WTC11 (cell line): ENCODE measurements around the gene NBEA. TPM values are rescaled to one million over a fixed set of nuclear protein-coding genes. Genes with fewer than 3 reads are reported as not detected.
"Not testable (repeated sequence)": the region's sequence is repeated elsewhere in the genome, so short reads cannot be mapped to it uniquely, and the experiment has no call there.

Experiments
- ATAC-seq: fragments of 200-7000 bp; cut with Tn5 transposase; 2 replicates; pipeline ENCODE4 v1.10.0; 2021; ENCODE audit warnings: mild to moderate bottlenecking, moderate library complexity
- CTCF ChIA-PET: fragments of 300-600 bp; sonication (Branson Sonifier 250); formaldehyde crosslinking; loops from one replicate; lab custom pipeline; 2021; ENCODE audit warnings: antibody characterized with exemption; lab: Charles Lee
- POLR2A ChIA-PET: fragments of 350-600 bp; sonication (Branson Sonifier 250); formaldehyde crosslinking; loops from one replicate; lab custom pipeline; 2021; ENCODE audit warnings: antibody characterized with exemption; lab: Charles Lee
- DNase-seq: peaks from one replicate; pipeline ENCODE4 v3.0.0; 2021; ENCODE audit warnings: low spot score
- H3K27ac Mint-ChIP-seq: 2 replicates; pipeline ENCODE4 v1.8.0; 2021; ENCODE audit warnings: mixed read lengths
- H3K27me3 Mint-ChIP-seq: 2 replicates; pipeline ENCODE4 v1.8.0; 2021; ENCODE audit warnings: low read depth, mild to moderate bottlenecking, moderate library complexity, mixed read lengths
- H3K36me3 Mint-ChIP-seq: 2 replicates; pipeline ENCODE4 v1.8.0; 2021; ENCODE audit warnings: mixed read lengths
- H3K4me1 Mint-ChIP-seq: 2 replicates; pipeline ENCODE4 v1.8.0; 2022; ENCODE audit warnings: mixed read lengths
- H3K4me3 Mint-ChIP-seq: 2 replicates; pipeline ENCODE4 v1.8.0; 2021; ENCODE audit warnings: mild to moderate bottlenecking, moderate library complexity, mixed read lengths
- H3K9me3 Mint-ChIP-seq: 2 replicates; pipeline ENCODE4 v1.8.0; 2021; ENCODE audit warnings: mixed read lengths
- ATF1 ChIP-seq: sonication (generic); formaldehyde crosslinking; IDR thresholded peaks from 2 replicates; pipeline ENCODE4 v1.8.1; 2023; ENCODE audit warnings: mild to moderate bottlenecking, moderate library complexity, missing genetic modification reagents
- ATF6 ChIP-seq: sonication (generic); formaldehyde crosslinking; IDR thresholded peaks from 2 replicates; pipeline ENCODE4 v1.8.1; 2023; ENCODE audit warnings: mild to moderate bottlenecking, missing genetic modification reagents
- ELF4 ChIP-seq: sonication (generic); formaldehyde crosslinking; IDR thresholded peaks from 2 replicates; pipeline ENCODE4 v1.8.1; 2022; ENCODE audit warnings: low read depth, mild to moderate bottlenecking, moderate library complexity, missing genetic modification reagents
- ESRRA ChIP-seq: sonication (generic); formaldehyde crosslinking; IDR thresholded peaks from 2 replicates; pipeline ENCODE4 v1.8.1; 2022; ENCODE audit warnings: mild to moderate bottlenecking, missing genetic modification reagents, borderline replicate concordance
- FOXK1 ChIP-seq: sonication (generic); formaldehyde crosslinking; IDR thresholded peaks from 2 replicates; pipeline ENCODE4 v1.8.0; 2022; ENCODE audit warnings: mild to moderate bottlenecking, moderate library complexity, missing genetic modification reagents
- GABPB1 ChIP-seq: sonication (generic); formaldehyde crosslinking; IDR thresholded peaks from 2 replicates; pipeline ENCODE4 v1.8.1; 2023; ENCODE audit warnings: mild to moderate bottlenecking, missing genetic modification reagents
- GRHL2 ChIP-seq: fragments of 250-450 bp; sonication (Bioruptor Pico); IDR thresholded peaks from 2 replicates; pipeline ENCODE4 v1.8.0; 2022; ENCODE audit warnings: mild to moderate bottlenecking, moderate library complexity; ENCODE audit not compliant: insufficient replicate concordance, severe bottlenecking
- IRF1 ChIP-seq: sonication (generic); formaldehyde crosslinking; IDR thresholded peaks from 2 replicates; pipeline ENCODE4 v1.8.0; 2023; ENCODE audit warnings: missing genetic modification reagents
- MXD4 ChIP-seq: fragments of 250-450 bp; sonication (Bioruptor Pico); IDR thresholded peaks from 2 replicates; pipeline ENCODE4 v1.8.0; 2021; ENCODE audit warnings: mild to moderate bottlenecking, moderate library complexity, borderline replicate concordance
- NR3C1 ChIP-seq: sonication (generic); formaldehyde crosslinking; conservative IDR thresholded peaks from 2 replicates; pipeline ENCODE4 v1.8.1; 2023; ENCODE audit warnings: low read depth, mild to moderate bottlenecking, missing genetic modification reagents
- TP53 ChIP-seq: sonication (generic); formaldehyde crosslinking; IDR thresholded peaks from 2 replicates; pipeline ENCODE4 v1.8.1; 2023; ENCODE audit warnings: mild to moderate bottlenecking, missing genetic modification reagents
- ZNF138 ChIP-seq: sonication (generic); formaldehyde crosslinking; conservative IDR thresholded peaks from 2 replicates; pipeline ENCODE4 v1.8.1; 2022; ENCODE audit warnings: mild to moderate bottlenecking, moderate library complexity, missing genetic modification reagents
- total RNA-seq: library from RNA; stranded (reverse); gene quantifications from 3 replicates; pipeline ENCODE4 v1.2.3, GENCODE V29; 2021
- TF ChIP-seq, protein P1 (sequence below): sonication (generic); formaldehyde crosslinking; IDR thresholded peaks from 2 replicates; pipeline ENCODE4 v1.8.1; 2023; ENCODE audit warnings: mild to moderate bottlenecking, missing genetic modification reagents, moderate library complexity
- TF ChIP-seq, protein P2 (sequence below): sonication (generic); formaldehyde crosslinking; IDR thresholded peaks from 2 replicates; pipeline ENCODE4 v1.8.0; 2023; ENCODE audit warnings: mild to moderate bottlenecking, missing genetic modification reagents
- TF ChIP-seq, protein P3 (sequence below): sonication (generic); formaldehyde crosslinking; IDR thresholded peaks from 2 replicates; pipeline ENCODE4 v1.8.0; 2022; ENCODE audit warnings: missing genetic modification reagents

Gene NBEA
- total RNA-seq, 1 experiment from 2014 or later: 20.9 TPM

DNA sequence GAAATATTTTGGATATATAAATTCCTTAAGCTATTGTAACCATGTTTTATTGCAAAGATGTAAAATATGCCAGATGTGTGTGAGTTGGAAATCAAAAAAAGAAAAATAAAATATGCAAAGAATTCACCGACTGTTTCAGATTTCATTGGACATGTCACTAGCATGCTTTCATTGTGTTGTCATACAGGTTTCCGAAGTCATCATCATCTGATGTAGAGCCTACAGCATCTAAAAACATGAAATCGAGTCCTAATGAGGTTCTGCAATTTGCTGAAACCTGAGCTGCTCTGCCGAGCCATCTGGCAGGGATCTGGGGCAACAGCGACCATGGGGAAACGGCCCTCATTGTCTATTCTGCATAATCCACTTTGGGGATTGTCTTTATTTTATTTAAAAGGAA, 730.5 kb downstream of the NBEA start (continued):
- TF ChIP-seq, protein P1, sequence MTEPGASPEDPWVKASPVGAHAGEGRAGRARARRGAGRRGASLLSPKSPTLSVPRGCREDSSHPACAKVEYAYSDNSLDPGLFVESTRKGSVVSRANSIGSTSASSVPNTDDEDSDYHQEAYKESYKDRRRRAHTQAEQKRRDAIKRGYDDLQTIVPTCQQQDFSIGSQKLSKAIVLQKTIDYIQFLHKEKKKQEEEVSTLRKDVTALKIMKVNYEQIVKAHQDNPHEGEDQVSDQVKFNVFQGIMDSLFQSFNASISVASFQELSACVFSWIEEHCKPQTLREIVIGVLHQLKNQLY: no peak
- TF ChIP-seq MXD4 (CRISPR knock-in tag) (no peak), ATF6 (CRISPR knock-in tag) (no peak), NR3C1 (CRISPR knock-in tag) (no peak), GRHL2 (CRISPR knock-in tag) (no peak), ESRRA (CRISPR knock-in tag) (no peak), GABPB1 (no peak), IRF1 (no peak), ELF4 (CRISPR knock-in tag) (no peak), ATF1 (CRISPR knock-in tag) (no peak)
- TF ChIP-seq, protein P2, sequence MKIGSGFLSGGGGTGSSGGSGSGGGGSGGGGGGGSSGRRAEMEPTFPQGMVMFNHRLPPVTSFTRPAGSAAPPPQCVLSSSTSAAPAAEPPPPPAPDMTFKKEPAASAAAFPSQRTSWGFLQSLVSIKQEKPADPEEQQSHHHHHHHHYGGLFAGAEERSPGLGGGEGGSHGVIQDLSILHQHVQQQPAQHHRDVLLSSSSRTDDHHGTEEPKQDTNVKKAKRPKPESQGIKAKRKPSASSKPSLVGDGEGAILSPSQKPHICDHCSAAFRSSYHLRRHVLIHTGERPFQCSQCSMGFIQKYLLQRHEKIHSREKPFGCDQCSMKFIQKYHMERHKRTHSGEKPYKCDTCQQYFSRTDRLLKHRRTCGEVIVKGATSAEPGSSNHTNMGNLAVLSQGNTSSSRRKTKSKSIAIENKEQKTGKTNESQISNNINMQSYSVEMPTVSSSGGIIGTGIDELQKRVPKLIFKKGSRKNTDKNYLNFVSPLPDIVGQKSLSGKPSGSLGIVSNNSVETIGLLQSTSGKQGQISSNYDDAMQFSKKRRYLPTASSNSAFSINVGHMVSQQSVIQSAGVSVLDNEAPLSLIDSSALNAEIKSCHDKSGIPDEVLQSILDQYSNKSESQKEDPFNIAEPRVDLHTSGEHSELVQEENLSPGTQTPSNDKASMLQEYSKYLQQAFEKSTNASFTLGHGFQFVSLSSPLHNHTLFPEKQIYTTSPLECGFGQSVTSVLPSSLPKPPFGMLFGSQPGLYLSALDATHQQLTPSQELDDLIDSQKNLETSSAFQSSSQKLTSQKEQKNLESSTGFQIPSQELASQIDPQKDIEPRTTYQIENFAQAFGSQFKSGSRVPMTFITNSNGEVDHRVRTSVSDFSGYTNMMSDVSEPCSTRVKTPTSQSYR (CRISPR knock-in tag): no peak

DNA sequence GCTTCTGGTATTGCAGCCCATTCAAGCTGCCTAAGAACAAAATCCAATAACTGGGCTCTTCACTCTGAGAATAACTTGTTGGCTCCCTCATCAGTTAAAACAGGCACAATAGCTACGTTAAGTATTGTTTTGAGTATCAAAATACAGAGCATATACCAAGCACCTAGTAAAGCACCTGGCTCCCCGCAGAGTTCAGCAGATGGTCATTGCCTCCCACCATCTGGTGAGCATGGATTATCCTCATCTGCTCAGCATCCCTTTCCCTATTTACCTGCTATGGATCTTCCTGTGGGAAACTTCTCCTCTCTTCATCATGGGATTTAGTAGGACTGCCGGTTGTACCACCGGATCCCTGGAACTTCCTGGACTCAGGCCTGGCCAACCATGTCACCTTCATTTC, 733.6 kb downstream of the NBEA start:
- TF ChIP-seq GRHL2 (CRISPR knock-in tag) (no peak), FOXK1 (CRISPR knock-in tag) (no peak), ZNF138 (CRISPR knock-in tag) (no peak), TP53 (CRISPR knock-in tag) (no peak)
- TF ChIP-seq, protein P3, sequence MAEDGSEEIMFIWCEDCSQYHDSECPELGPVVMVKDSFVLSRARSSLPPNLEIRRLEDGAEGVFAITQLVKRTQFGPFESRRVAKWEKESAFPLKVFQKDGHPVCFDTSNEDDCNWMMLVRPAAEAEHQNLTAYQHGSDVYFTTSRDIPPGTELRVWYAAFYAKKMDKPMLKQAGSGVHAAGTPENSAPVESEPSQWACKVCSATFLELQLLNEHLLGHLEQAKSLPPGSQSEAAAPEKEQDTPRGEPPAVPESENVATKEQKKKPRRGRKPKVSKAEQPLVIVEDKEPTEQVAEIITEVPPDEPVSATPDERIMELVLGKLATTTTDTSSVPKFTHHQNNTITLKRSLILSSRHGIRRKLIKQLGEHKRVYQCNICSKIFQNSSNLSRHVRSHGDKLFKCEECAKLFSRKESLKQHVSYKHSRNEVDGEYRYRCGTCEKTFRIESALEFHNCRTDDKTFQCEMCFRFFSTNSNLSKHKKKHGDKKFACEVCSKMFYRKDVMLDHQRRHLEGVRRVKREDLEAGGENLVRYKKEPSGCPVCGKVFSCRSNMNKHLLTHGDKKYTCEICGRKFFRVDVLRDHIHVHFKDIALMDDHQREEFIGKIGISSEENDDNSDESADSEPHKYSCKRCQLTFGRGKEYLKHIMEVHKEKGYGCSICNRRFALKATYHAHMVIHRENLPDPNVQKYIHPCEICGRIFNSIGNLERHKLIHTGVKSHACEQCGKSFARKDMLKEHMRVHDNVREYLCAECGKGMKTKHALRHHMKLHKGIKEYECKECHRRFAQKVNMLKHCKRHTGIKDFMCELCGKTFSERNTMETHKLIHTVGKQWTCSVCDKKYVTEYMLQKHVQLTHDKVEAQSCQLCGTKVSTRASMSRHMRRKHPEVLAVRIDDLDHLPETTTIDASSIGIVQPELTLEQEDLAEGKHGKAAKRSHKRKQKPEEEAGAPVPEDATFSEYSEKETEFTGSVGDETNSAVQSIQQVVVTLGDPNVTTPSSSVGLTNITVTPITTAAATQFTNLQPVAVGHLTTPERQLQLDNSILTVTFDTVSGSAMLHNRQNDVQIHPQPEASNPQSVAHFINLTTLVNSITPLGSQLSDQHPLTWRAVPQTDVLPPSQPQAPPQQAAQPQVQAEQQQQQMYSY: no peak
- no peak for ATAC-seq
- Mint-ChIP-seq H3K27me3 (no peaks in the 10 kb centered on the region), H3K27ac (no peak overlapping the region), H3K4me1 (peaks cover 4% of the 10 kb centered on the region; the same call in 1 of the 2 replicates), H3K9me3 (peaks cover 6% of the 10 kb centered on the region), H3K36me3 (peaks cover 4% of the 10 kb centered on the region; the same call in 1 of the 2 replicates), H3K4me3 (no peak overlapping the region)
- CTCF ChIA-PET: interaction anchor here (0.6 to 1.3 kb wide), 2 partner anchors 26 to 110 kb away, joined by 3 read pairs; no protein-coding TSS in a partner anchor
- POLR2A ChIA-PET: no interaction called here
- DNase-seq: no peak

DNA sequence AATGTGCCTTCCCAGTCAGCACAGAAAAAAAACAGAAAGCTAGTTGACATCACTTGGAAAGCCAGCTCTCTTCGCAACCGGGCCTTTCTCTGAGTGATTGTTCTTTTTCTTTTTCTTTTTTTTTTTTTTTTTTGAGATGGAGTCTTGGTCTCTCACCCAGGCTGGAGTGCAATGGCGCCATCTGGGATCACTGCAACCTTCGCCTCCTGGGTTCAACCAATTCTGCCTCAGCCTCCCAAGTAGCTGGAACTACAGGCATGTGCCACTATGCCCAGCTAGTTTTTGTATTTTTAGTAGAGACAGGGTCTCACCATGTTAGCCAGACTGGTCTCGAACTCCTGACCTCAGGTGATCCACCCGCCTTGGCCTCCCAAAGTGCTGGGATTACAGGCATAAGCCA, 735.8 kb downstream of the NBEA start:
- POLR2A ChIA-PET, H3K9me3 Mint-ChIP-seq, H3K4me1 Mint-ChIP-seq, H3K27ac Mint-ChIP-seq, ATAC-seq, H3K36me3 Mint-ChIP-seq, H3K4me3 Mint-ChIP-seq, DNase-seq, H3K27me3 Mint-ChIP-seq: not testable (repeated sequence)
- CTCF ChIA-PET: interaction anchor here (0.6 to 1.6 kb wide), 7 partner anchors 10 to 294 kb away, joined by 3 to 4 read pairs (median 3); no protein-coding TSS in a partner anchor
